Measurements from ENCODE around the gene CLIC4. TPM values are rescaled to one million over a fixed set of nuclear protein-coding genes. Genes with fewer than 3 reads are reported as not detected.
"Not testable (repeated sequence)": the region's sequence is repeated elsewhere in the genome, so short reads cannot be mapped to it uniquely, and the experiment has no call there.

The CLIC4 gene
- total RNA-seq, 2 donors from 2014 or later, result 77.2 to 124 TPM

DNA sequence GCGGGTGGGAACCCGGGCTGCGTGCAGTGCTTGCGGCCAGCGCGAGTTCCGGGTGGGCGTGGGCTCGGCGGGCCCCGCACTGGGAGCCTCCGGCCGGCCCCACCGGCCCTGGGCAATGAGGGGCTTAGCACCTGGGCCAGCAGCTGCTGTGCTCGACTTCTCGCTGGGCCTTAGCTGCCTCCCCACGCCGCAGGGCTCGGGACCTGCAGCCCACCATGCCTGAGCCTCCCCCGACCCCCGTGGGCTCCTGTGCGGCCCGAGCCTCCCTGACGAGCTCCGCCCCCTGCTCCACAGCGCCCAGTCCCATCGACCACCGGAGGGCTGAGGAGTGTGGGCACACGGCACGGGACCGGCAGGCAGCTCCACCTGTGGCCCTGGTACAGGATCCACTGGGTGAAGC lies 23.7 kb upstream of the CLIC4 start:
- Histone ChIP-seq H3K27ac (no peak overlapping the region), H3K4me3 (no peak overlapping the region), H3K27me3 (replicated peaks; ENCODE audit: insufficient read depth) (no peaks in the 10 kb centered on the region), H3K9me3 (no peaks in the 10 kb centered on the region), H3K4me1 (replicated peaks) (no peaks in the 10 kb centered on the region), H3K36me3 (no peaks in the 10 kb centered on the region)
- intact Hi-C loops (cut with DNase I), result no loop called here
- DNase-seq (ENCODE audit: low spot score), result no peak
- TF ChIP-seq POLR2A (IDR thresholded peaks at IDR 0.05) (no peak), POLR2AphosphoS5 (IDR thresholded peaks at IDR 0.05) (no peak)
- TF ChIP-seq, protein P1, sequence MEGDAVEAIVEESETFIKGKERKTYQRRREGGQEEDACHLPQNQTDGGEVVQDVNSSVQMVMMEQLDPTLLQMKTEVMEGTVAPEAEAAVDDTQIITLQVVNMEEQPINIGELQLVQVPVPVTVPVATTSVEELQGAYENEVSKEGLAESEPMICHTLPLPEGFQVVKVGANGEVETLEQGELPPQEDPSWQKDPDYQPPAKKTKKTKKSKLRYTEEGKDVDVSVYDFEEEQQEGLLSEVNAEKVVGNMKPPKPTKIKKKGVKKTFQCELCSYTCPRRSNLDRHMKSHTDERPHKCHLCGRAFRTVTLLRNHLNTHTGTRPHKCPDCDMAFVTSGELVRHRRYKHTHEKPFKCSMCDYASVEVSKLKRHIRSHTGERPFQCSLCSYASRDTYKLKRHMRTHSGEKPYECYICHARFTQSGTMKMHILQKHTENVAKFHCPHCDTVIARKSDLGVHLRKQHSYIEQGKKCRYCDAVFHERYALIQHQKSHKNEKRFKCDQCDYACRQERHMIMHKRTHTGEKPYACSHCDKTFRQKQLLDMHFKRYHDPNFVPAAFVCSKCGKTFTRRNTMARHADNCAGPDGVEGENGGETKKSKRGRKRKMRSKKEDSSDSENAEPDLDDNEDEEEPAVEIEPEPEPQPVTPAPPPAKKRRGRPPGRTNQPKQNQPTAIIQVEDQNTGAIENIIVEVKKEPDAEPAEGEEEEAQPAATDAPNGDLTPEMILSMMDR (IDR thresholded peaks at IDR 0.05), result no peak
- 94% methylated on average over 24 of the region's 31 CpGs for WGBS

DNA sequence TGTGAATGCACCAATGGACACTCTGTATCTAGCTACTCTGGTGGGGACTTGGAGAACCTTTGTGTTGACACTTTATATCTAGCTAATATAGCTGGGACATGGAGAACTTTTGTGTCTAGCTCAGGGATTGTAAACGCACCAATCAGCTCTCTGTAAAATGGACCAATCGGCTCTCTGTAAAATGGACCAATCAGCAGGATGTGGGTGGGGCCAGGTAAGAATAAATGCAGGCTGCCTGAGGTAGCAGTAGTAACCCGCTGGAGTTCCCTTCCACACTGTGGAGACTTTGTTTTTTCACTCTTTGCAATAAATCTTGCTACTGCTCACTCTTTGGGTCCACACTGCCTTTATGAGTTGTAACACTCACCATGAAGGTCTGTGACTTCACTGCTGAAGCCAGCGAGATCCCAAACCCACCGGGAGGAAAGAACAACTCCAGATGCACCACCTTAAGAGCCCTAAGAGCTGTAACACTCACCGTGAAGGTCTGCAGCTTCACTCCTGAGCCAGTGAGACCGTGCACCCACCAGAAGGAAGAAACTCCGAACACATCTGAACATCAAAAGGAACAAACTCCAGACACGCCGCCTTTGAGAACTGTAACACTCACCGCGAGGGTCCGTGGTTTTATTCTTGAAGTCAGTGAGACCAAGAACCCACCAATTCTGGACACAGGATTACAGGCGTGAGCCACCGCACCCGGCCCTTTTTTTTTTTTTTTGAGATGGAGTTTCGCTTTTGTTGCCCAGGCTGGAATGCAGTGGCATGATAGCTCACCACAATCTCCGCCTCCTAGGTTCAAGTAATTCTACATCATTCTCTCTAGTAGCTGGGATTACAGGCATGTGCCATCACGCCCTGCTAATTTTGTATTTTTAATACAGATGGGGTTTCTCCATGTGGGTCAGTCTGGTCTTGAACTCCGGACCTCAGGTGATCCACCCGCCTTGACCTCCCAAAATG lies 22.9 kb upstream of the CLIC4 start:
- H3K4me1 ChIP-seq (replicated peaks); intact Hi-C loops (cut with DNase I): not testable (repeated sequence)
- WGBS, result 55% methylated on average over 21 of the region's 21 CpGs

DNA sequence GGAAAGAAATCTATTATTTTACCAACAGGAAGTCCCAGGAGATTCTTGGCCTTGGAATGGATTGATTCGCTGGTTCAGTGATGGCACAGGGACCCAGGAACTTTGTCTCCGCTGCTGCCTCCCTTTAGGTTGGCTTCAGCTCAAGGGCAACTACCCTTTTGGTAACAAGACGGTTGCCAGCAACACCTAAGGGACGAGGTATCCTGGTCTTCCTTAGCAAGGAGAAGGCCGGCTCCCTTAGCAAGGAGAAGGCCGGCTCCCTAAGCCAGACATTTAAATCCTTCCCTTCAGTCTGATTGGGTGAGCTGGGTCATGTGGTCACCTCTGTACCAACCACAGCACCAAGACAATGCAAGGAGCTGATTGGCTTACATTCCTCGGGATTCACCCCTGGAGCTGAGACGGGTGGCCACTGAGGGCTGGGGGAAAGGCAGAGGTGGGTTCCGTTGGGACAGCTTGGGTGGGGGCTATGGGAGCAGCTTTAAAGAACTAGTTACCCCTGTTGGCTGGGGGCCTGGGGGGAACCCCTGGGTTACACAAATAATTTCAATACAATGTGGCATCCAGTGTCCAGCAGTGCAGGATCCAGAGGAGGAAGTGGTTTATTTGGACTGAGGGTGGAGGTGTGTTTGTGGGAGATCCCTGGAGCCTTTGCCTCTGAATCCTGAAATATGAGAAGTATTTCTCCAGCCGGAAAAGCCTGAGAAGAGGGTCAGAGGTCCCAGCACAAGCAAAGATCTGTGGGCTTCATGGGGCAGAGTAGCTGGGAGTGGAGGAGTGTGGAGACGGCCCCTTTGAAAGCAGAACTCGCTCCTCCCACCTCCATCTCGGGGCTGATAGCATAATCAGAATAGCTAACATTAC lies 20.7 kb upstream of the CLIC4 start:
- Histone ChIP-seq H3K36me3 (no peaks in the 10 kb centered on the region), H3K27me3 (replicated peaks; ENCODE audit: insufficient read depth) (no peaks in the 10 kb centered on the region), H3K27ac (peak overlapping the region; percentile 21 to 22), H3K4me3 (no peak overlapping the region), H3K9me3 (no peaks in the 10 kb centered on the region), H3K4me1 (replicated peaks) (no peaks in the 10 kb centered on the region)
- intact Hi-C loops (cut with DNase I), result no loop called here
- WGBS, result 66% methylated on average over 13 of the region's 13 CpGs
- TF ChIP-seq POLR2A (IDR thresholded peaks at IDR 0.05) (no peak), POLR2AphosphoS5 (IDR thresholded peaks at IDR 0.05) (no peak)
- TF ChIP-seq, protein P1 (IDR thresholded peaks at IDR 0.05), result no peak
- no peak for DNase-seq (ENCODE audit: low spot score)

More for the DNA sequence above, 22.9 kb upstream of the CLIC4 start:
- not testable (repeated sequence) for H3K27ac ChIP-seq; H3K27me3 ChIP-seq (replicated peaks; ENCODE audit: insufficient read depth); H3K4me3 ChIP-seq; H3K36me3 ChIP-seq; H3K9me3 ChIP-seq; DNase-seq (ENCODE audit: low spot score)

DNA sequence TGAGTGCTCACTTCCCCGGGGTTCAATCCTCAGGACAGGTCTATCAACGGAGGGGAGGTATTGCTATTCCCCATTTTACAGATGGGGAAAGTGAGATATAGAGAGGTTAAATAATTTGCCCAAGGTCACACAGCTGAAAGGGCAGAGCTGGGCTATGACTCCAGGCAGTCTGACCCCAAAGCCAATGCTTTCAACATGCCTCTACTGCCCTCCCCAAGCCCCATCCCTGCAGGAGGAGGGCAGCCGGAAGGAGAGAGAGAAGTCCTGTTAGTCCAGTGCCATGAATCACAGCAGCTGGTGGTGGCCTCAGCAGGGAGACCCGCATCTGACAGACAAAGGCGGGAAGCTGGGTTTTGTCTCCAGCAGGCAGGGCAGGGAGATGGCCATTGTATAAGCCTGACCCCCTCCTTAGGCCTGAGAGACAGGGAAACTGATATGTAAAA lies 20.0 kb upstream of the CLIC4 start:
- DNase-seq (ENCODE audit: low spot score), result no peak
- Histone ChIP-seq H3K27me3 (replicated peaks; ENCODE audit: insufficient read depth) (no peaks in the 10 kb centered on the region), H3K4me3 (no peak overlapping the region), H3K36me3 (no peaks in the 10 kb centered on the region), H3K4me1 (replicated peaks) (no peaks in the 10 kb centered on the region), H3K9me3 (no peaks in the 10 kb centered on the region), H3K27ac (peak overlapping the region; percentile 21 to 22)
- 60% methylated on average over 5 of the region's 5 CpGs for WGBS
- TF ChIP-seq POLR2AphosphoS5 (IDR thresholded peaks at IDR 0.05), result no peak
- no peak for TF ChIP-seq POLR2A (IDR thresholded peaks at IDR 0.05)
- TF ChIP-seq, protein P1 (IDR thresholded peaks at IDR 0.05), result no peak
- intact Hi-C loops (cut with DNase I), result no loop called here

DNA sequence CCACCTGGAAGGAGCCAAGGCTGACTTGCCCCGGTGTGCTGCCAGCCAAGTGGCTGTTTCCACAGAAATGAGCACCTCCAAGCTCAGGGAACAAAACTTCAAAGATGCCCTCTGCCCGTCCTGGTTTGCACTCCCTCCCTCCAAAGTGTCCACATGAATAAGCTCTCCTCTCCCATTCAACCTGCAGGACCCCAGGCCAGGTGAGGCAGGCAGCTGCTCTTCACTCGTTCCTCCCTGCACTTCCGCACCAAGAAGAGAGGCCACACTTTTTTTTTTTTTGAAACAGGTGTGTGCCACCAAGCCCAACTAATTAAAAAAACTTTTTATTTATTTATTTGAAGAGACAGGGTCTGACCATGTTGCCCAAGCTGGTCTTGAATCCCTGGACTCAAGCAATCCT lies 18.5 kb upstream of the CLIC4 start:
- DNase-seq (ENCODE audit: low spot score), result no peak
- TF ChIP-seq POLR2AphosphoS5 (IDR thresholded peaks at IDR 0.05) (no peak), POLR2A (IDR thresholded peaks at IDR 0.05) (no peak)
- TF ChIP-seq, protein P1 (IDR thresholded peaks at IDR 0.05), result no peak
- intact Hi-C loops (cut with DNase I), result no loop called here
- Histone ChIP-seq H3K4me1 (replicated peaks) (no peaks in the 10 kb centered on the region), H3K36me3 (no peaks in the 10 kb centered on the region), H3K9me3 (no peaks in the 10 kb centered on the region), H3K27ac (no peak overlapping the region), H3K4me3 (no peak overlapping the region), H3K27me3 (replicated peaks; ENCODE audit: insufficient read depth) (no peaks in the 10 kb centered on the region)
- WGBS, result 93% methylated on average over 4 of the region's 4 CpGs
